ENCODE measurements around the gene PARN. TPM values are rescaled to one million over a fixed set of nuclear protein-coding genes. Genes with fewer than 3 reads are reported as not detected.

PARN gene
- polyA plus RNA-seq, 3 donors: 18.4 to 24.4 (median 19.1) TPM

- Histone ChIP-seq H2AFZ (ENCODE audit: insufficient read depth, low read depth, low read length, poor library complexity, severe bottlenecking) (no peak overlapping the region), H3K4me1 (ENCODE audit: control insufficient read depth in 1 of 2, insufficient read depth in 2 of 2, low read length in 2 of 2) (no peaks in the 10 kb centered on the region), H3K36me3 (replicated peaks in 1 of 2; ENCODE audit: control insufficient read depth in 1 of 2, insufficient read depth in 2 of 2, low read length in 2 of 2) (no peaks in the 10 kb centered on the region), H3K9me3 (replicated peaks in 1 of 2; ENCODE audit: control insufficient read depth in 1 of 2, insufficient read depth in 1 of 2, low read length in 2 of 2) (peaks cover 0 to 7% of the 10 kb centered on the region in 2 donors), H3K4me2 (replicated peaks; ENCODE audit: extremely low read depth, low read length, poor library complexity, severe bottlenecking) (no peak overlapping the region), H3K27me3 (ENCODE audit: control insufficient read depth in 2 of 2, insufficient read depth in 2 of 2, low read length in 2 of 2) (no peaks in the 10 kb centered on the region), H4K20me1 (ENCODE audit: insufficient read depth, low read length) (no peaks in the 10 kb centered on the region), H3K79me2 (ENCODE audit: insufficient read depth, low read length) (no peaks in the 10 kb centered on the region), H3K4me3 (replicated peaks in 1 of 3; ENCODE audit: low read depth in 2 of 3, low read length in 3 of 3) (no peak overlapping the region), H3K27ac (ENCODE audit: low read depth in 1 of 2, low read length in 2 of 2) (no peak overlapping the region), H3K9ac (ENCODE audit: insufficient read depth, low read length, poor library complexity, severe bottlenecking) (no peak overlapping the region)
- intact Hi-C loops (cut with micrococcal nuclease): no loop called here
- Mint-ChIP-seq H3K9me3 (peaks cover 2 to 24% (median 12%) of the 10 kb centered on the region in 7 donors), H3K27ac (peak overlapping the region in 1 of 7 donors; percentile 16), H3K4me1 (peaks cover 14% of the 10 kb centered on the region), H3K27me3 (ENCODE audit: low read depth in 3 of 3) (peaks cover 3 to 6% (median 3%) of the 10 kb centered on the region in 3 donors), H3K36me3 (no peaks in the 10 kb centered on the region), H3K4me3 (no peak overlapping the region)
- no peak for DNase-seq
- no peak for TF ChIP-seq CTCF (IDR thresholded peaks at IDR 0.05)
- WGBS (ENCODE audit: insufficient coverage): 82% methylated on average over 3 of the region's 3 CpGs
Measured at GRCh38 chr16:14416184-14416583, 213.9 kb downstream of the PARN start.

GRCh38 chr16:14415291-14415690 is 214.8 kb downstream of the PARN start:
- no peak overlapping the region for H3K4me3 Mint-ChIP-seq
- peak overlapping the region in 1 of 7 donors; percentile 43 for H3K27ac Mint-ChIP-seq
- H3K79me2 ChIP-seq (ENCODE audit: insufficient read depth, low read length): no peaks in the 10 kb centered on the region
- no peak overlapping the region for H3K4me3 ChIP-seq (replicated peaks in 1 of 3; ENCODE audit: low read depth in 2 of 3, low read length in 3 of 3)
- H3K4me1 ChIP-seq (ENCODE audit: control insufficient read depth in 1 of 2, insufficient read depth in 2 of 2, low read length in 2 of 2): no peaks in the 10 kb centered on the region
- intact Hi-C loops (cut with micrococcal nuclease): no loop called here
- H3K36me3 Mint-ChIP-seq: no peaks in the 10 kb centered on the region
- 3% methylated on average over 5 of the region's 7 CpGs for WGBS (ENCODE audit: insufficient coverage)
- no peaks in the 10 kb centered on the region for H3K27me3 ChIP-seq (ENCODE audit: control insufficient read depth in 2 of 2, insufficient read depth in 2 of 2, low read length in 2 of 2)
- peaks cover 3 to 9% (median 3%) of the 10 kb centered on the region in 3 donors for H3K27me3 Mint-ChIP-seq (ENCODE audit: low read depth in 3 of 3)
- no peak for TF ChIP-seq CTCF (IDR thresholded peaks at IDR 0.05)
- no peak for DNase-seq
- H3K9me3 Mint-ChIP-seq: peaks cover 2 to 24% (median 12%) of the 10 kb centered on the region in 7 donors
- H4K20me1 ChIP-seq (ENCODE audit: insufficient read depth, low read length): no peaks in the 10 kb centered on the region
- no peak overlapping the region for H3K4me2 ChIP-seq (replicated peaks; ENCODE audit: extremely low read depth, low read length, poor library complexity, severe bottlenecking)
- no peak overlapping the region for H2AFZ ChIP-seq (ENCODE audit: insufficient read depth, low read depth, low read length, poor library complexity, severe bottlenecking)
- H3K9ac ChIP-seq (ENCODE audit: insufficient read depth, low read length, poor library complexity, severe bottlenecking): no peak overlapping the region
- no peak overlapping the region for H3K27ac ChIP-seq (ENCODE audit: low read depth in 1 of 2, low read length in 2 of 2)
- H3K36me3 ChIP-seq (replicated peaks in 1 of 2; ENCODE audit: control insufficient read depth in 1 of 2, insufficient read depth in 2 of 2, low read length in 2 of 2): no peaks in the 10 kb centered on the region
- peaks cover 0 to 7% of the 10 kb centered on the region in 2 donors for H3K9me3 ChIP-seq (replicated peaks in 1 of 2; ENCODE audit: control insufficient read depth in 1 of 2, insufficient read depth in 1 of 2, low read length in 2 of 2)
- peaks cover 8% of the 10 kb centered on the region for H3K4me1 Mint-ChIP-seq

Measured in CD14-positive monocyte (primary cell).